Subcutaneous abdominal adipose tissue (tissue), 5 donors: ENCODE results near the gene PMEPA1.
A peak's percentile ranks its signal among the peaks of the same experiment; 100 is the strongest.

ENCODE experiments used
- H3K27ac ChIP-seq: one replicate; pipeline ENCODE4 v1.7.0; 2013; ENCODE audit warnings: low read depth, mild to moderate bottlenecking, inconsistent platforms, low read length, moderate library complexity
- H3K27me3 ChIP-seq, 5 donors: one replicate each; pipeline ENCODE4 v1.7.0; 2013; ENCODE audit warnings: low read length in 5 of 5, inconsistent platforms in 1 of 5; ENCODE audit not compliant: control insufficient read depth in 5 of 5, insufficient read depth in 4 of 5
- H3K36me3 ChIP-seq, 5 donors: one replicate each; pipeline ENCODE4 v1.7.0; 2013; ENCODE audit warnings: low read length in 5 of 5; ENCODE audit not compliant: control insufficient read depth in 5 of 5, insufficient read depth in 5 of 5
- H3K4me1 ChIP-seq, 5 donors: one replicate each; pipeline ENCODE4 v1.7.0; 2013; ENCODE audit warnings: low read length in 5 of 5, mild to moderate bottlenecking in 3 of 5, moderate library complexity in 1 of 5; ENCODE audit not compliant: control insufficient read depth in 5 of 5, insufficient read depth in 5 of 5
- H3K4me3 ChIP-seq, 5 donors: one replicate each; pipeline ENCODE4 v1.7.0; 2013; ENCODE audit warnings: low read length in 5 of 5, low read depth in 1 of 5
- H3K9ac ChIP-seq, 5 donors: one replicate each; pipeline ENCODE4 v1.7.0; 2013; ENCODE audit warnings: low read length in 5 of 5, mild to moderate bottlenecking in 4 of 5, moderate library complexity in 3 of 5
- H3K9me3 ChIP-seq, 5 donors: one replicate each; pipeline ENCODE4 v1.7.0; 2013; ENCODE audit warnings: low read length in 5 of 5; ENCODE audit not compliant: control insufficient read depth in 5 of 5
- donor health status: healthy.
- donor health status: healthy.
- donor health status: healthy.
- donor health status: healthy.
- donor health status: healthy.

PMEPA1 gene

DNA sequence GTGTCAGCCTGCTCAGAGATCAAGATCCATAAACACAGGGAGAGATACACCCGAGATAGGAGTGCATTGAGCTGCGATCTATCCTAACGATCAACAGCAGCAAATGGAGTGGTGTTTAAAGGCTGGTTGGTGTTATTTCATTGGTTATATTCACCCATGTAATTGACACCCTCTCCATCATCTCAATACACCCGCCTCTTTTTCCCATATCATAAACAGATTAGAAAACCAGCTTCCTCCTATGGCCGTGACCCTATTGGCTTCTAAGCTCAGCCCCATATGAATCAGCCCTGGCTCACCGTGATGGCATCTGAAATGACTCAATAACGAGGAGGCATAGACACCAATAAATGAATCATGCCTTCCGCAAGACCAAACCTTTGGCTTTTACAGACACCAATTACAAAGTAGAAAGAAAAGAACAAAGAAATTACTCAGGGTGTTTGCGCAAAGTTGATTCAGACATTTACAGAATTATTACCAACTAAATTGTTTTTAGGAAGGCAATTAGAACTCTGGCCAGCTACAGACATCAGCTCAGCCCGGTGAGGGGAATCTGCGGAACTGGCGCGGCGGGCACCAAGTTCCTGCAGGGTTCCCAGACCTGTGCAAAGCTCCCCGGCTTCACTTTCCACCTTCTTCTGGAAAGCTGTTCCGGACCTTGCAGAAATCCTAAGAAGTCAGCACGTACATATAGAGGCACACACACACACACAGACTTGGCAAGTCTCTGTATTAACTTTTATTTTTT is 11.5 kb downstream of the PMEPA1 start:
- Histone ChIP-seq H3K4me1 (peaks cover 4 to 97% (median 77%) of the 10 kb centered on the region in 5 donors), H3K9me3 (no peaks in the 10 kb centered on the region), H3K27ac (peak overlapping the region; percentile 52), H3K9ac (no peak overlapping the region), H3K27me3 (no peaks in the 10 kb centered on the region), H3K36me3 (peaks cover 0 to 17% (median 7%) of the 10 kb centered on the region in 5 donors), H3K4me3 (no peak overlapping the region)

DNA sequence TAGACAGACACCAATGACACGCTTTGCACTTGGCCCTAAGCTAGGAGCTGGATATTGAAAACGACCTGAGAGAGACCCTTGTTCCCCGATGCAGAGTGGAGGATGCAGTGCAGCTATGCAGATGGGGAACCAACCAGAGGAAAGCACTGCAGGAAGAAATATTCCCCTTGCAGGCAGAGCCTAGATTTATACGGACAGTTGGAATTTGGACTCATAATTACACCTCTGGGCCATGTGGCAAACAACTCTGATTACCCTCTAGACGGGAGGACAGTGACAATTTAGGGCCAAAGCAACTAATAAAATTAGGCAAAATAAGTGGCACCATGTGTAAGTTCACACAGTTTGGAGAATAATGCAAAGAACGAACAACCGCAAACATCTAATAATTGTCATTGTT is 12.3 kb downstream of the PMEPA1 start:
- Histone ChIP-seq H3K4me3 (no peak overlapping the region), H3K27ac (peak overlapping the region; percentile 52), H3K4me1 (peaks cover 4 to 97% (median 77%) of the 10 kb centered on the region in 5 donors), H3K9me3 (no peaks in the 10 kb centered on the region), H3K9ac (no peak overlapping the region), H3K36me3 (peaks cover 0 to 17% (median 7%) of the 10 kb centered on the region in 5 donors), H3K27me3 (no peaks in the 10 kb centered on the region)

DNA sequence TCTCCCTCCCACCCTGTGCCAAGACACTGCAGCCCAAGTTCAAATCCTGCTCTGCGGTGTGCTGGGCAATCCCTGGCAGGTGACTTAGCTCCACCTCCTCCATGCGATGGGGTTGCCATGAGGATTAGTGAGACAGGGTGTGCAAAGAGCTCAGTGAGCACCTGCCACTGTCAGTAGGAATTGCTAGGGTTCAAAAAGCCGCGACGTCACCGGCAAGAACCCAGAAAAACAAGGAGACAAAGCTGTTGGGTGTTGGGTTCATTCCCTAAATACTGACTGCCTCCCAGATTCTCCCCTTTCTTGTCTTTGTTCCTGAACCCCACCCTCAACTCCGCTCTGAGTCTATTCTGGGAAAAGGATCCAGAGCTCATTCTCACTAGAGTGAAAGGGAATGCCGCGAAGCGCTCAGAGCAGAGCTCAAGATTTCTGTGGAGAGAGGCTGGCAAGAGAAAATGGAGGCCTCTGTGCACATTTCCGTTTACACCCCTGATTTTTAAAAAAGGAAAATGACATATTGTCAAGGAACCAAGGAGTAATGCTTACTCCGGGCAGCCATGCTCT is 13.3 kb downstream of the PMEPA1 start:
- Histone ChIP-seq H3K27ac (peak overlapping the region; percentile 41), H3K27me3 (no peaks in the 10 kb centered on the region), H3K9me3 (no peaks in the 10 kb centered on the region), H3K4me1 (peaks cover 5 to 97% (median 79%) of the 10 kb centered on the region in 5 donors), H3K36me3 (peaks cover 0 to 17% (median 3%) of the 10 kb centered on the region in 5 donors), H3K4me3 (no peak overlapping the region), H3K9ac (no peak overlapping the region)

DNA sequence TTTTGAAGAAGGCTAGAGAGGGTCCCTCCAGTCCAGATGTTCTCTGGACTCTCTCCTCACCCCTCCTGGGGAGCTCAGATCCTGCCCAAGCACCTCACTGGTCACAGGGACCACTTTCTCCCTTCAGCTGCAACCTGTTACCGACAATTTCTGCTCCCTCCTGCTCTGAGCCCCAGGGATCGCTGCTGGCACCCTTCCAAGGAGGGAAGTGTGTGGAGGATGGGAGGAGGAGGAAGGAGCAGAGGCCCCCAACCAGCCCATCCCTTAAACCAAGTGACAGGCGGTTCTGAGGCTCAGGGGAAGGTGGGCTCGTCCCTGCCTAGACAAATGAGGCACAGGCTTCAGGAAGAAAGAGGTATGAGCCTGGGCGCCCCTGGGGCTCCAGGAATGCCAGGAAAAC is 13.9 kb downstream of the PMEPA1 start:
- Histone ChIP-seq H3K36me3 (peaks cover 0 to 17% (median 2%) of the 10 kb centered on the region in 5 donors), H3K9ac (peak overlapping the region in 2 of 5 donors; percentile 6 to 21), H3K27ac (peak overlapping the region; percentile 41), H3K9me3 (no peaks in the 10 kb centered on the region), H3K4me1 (peaks cover 5 to 97% (median 80%) of the 10 kb centered on the region in 5 donors), H3K27me3 (no peaks in the 10 kb centered on the region), H3K4me3 (no peak overlapping the region)

DNA sequence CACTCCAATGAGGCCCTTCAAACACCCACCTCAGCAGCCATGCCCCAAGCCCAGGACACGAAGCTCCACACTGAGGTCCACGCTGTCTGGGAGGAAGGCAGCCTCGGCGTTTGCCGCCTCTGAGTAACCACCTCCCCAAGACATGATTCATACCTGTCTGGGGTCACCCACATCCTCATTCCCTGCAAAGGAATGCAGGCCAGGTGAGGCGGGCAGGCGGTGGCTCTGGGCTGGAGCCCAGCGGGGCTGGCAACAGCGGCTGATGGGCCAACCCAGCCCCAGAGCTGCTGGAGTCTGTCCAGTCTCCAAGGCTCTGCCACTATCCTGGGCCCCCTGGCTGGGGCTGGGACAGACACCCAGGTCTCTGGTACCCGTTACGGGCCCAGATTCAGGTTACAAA is 14.8 kb downstream of the PMEPA1 start:
- Histone ChIP-seq H3K27me3 (no peaks in the 10 kb centered on the region), H3K9me3 (no peaks in the 10 kb centered on the region), H3K27ac (peak overlapping the region; percentile 41), H3K4me3 (no peak overlapping the region), H3K9ac (peak overlapping the region in 1 of 5 donors; percentile 42), H3K36me3 (peaks cover 0 to 14% (median 2%) of the 10 kb centered on the region in 5 donors), H3K4me1 (peaks cover 5 to 98% (median 84%) of the 10 kb centered on the region in 5 donors)

DNA sequence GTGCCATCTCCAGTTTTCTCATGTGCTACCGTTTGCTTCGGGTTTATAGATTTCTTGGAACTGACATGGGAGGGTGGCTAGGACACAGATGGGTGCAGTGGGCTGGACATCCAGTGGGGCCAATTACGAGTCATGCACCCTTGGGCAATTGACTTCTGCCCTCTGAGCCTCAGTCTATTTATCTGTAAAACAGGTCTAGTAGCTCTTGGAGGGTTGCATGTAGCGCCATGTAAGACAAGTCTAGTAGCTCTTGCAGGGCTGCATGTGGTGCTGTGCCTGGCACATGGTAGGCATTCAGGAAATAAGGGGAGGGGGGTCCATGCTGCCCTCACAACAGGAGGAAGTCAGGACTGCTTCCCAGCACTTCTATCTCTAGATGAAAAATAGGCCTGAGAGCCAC is 15.3 kb downstream of the PMEPA1 start:
- Histone ChIP-seq H3K27ac (peak overlapping the region; percentile 10), H3K27me3 (no peaks in the 10 kb centered on the region), H3K36me3 (peaks cover 0 to 9% (median under 1%) of the 10 kb centered on the region in 5 donors), H3K4me1 (peaks cover 5 to 99% (median 89%) of the 10 kb centered on the region in 5 donors), H3K9ac (no peak overlapping the region), H3K9me3 (no peaks in the 10 kb centered on the region), H3K4me3 (no peak overlapping the region)

DNA sequence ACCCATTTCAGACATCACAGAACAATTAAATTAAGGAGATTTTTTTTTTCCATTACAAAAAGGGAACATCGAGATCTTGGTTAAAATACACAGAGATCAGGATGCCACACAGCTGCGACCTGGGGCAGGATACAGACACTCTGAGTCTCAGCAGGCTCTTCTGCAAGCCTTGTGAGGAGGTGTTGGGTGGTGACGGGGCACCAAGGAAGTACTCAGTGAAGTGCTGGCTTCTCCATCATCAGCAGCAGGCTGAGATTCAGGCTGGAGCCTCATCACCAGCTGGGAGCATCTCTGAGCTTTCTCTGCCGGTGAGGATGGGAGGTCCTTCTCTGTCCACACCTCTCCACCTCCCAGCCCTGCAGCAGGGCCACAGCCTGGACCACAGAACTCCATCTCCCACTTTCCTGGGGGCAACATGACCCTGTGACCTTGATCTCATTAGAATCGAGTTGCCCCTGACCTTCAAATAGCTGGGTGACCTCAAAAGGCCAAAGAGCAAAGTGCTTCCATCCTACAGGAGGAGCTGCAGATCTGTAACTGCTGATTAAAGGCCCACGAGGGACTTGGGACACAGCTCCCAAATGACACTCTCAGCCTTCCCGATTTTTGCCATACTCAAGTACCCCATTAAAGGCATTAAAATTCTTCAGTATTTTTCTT is 16.0 kb downstream of the PMEPA1 start:
- no peaks in the 10 kb centered on the region for H3K27me3 ChIP-seq
- H3K4me3 ChIP-seq = no peak overlapping the region
- H3K27ac ChIP-seq = peak overlapping the region; percentile 10
- peaks cover 0 to 4% (median 0%) of the 10 kb centered on the region in 5 donors for H3K36me3 ChIP-seq
- peaks cover 10 to 99% (median 93%) of the 10 kb centered on the region in 5 donors for H3K4me1 ChIP-seq
- no peaks in the 10 kb centered on the region for H3K9me3 ChIP-seq
- H3K9ac ChIP-seq = no peak overlapping the region

DNA sequence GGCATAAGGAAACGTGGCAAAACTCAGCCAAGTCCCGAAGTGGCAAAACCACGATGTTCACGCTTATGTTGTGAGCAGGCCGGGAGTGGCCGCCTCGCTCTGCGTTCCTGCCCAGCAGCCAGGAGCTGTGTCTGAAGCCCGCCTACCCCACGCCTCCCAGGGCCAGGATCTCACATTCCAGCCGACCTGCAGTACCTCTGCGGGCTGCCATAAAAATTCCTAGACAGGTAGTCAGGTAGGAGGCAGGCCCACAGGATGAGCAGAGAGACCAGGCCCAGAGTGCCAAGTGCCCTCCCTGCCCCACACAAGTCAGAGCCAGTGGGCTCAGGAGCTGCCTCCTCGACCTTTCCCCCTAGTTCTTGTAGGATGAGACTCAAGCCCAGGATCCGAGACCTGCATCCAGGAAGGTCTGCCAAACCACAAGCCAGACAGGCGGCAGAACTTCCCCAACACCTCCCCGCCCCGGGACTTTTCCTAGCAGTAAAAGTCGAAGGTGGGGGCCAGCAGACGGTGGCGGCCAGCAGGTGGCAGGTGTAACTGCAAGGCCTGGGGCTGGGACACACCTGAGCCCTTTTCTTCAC is 16.7 kb downstream of the PMEPA1 start:
- Histone ChIP-seq H3K27me3 (no peaks in the 10 kb centered on the region), H3K36me3 (peaks cover 0 to 4% (median 0%) of the 10 kb centered on the region in 5 donors), H3K4me1 (peaks cover 14 to 99% (median 88%) of the 10 kb centered on the region in 5 donors), H3K4me3 (no peak overlapping the region), H3K27ac (no peak overlapping the region), H3K9me3 (no peaks in the 10 kb centered on the region), H3K9ac (no peak overlapping the region)

DNA sequence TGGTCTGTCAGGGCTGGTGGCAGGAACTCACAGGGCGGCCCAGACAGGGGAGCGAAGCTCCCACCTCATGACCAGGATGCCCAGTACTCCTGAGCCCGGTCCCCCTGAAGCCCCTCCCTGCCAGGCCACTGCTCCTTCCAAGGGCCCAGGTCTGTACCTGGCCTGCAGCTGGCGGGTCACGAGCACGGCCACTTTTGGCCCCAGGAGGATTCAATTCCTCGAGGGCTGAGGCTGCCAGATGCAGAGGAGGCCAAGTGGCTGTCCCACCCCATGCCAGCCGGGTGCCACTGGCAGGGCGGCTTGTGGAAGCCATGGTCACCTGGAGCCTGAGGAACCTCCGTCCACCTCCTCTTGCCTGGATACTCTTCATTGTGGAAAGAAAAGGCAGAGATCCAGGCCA is 17.4 kb downstream of the PMEPA1 start:
- peaks cover 0 to 4% (median 0%) of the 10 kb centered on the region in 5 donors for H3K36me3 ChIP-seq
- H3K4me1 ChIP-seq = peaks cover 14 to 99% (median 83%) of the 10 kb centered on the region in 5 donors
- no peak overlapping the region for H3K9ac ChIP-seq
- H3K4me3 ChIP-seq = no peak overlapping the region
- H3K27ac ChIP-seq = no peak overlapping the region
- H3K9me3 ChIP-seq = no peaks in the 10 kb centered on the region
- no peaks in the 10 kb centered on the region for H3K27me3 ChIP-seq
